Panc1 (cell line): ENCODE measurements around the gene DTNBP1.

Source experiments
- POLR2AphosphoS5 ChIP-seq: IDR thresholded peaks from 2 replicates; pipeline ENCODE4 v1.6.1; 2012; ENCODE audit warnings: mild to moderate bottlenecking, low read depth, low read length, moderate library complexity
- SIN3A ChIP-seq: IDR thresholded peaks from 2 replicates; pipeline ENCODE4 v1.6.1; 2012; ENCODE audit warnings: low read depth, mild to moderate bottlenecking, low read length, moderate library complexity, borderline replicate concordance; ENCODE audit not compliant: insufficient read depth
- TCF7L2 ChIP-seq: IDR thresholded peaks from 2 replicates; pipeline ENCODE4 v1.6.1; 2011; ENCODE audit warnings: mild to moderate bottlenecking, low read depth, low read length, inconsistent platforms
- TF ChIP-seq, protein P1 (sequence below): fragments of 450-650 bp; IDR thresholded peaks from 2 replicates; pipeline ENCODE4 v1.5.1; 2017; ENCODE audit warnings: mild to moderate bottlenecking
- TF ChIP-seq, protein P2 (sequence below), 2 experiments: IDR thresholded peaks; 2 replicates each; pipeline ENCODE4 v1.6.1; 2011 to 2012; ENCODE audit warnings: low read depth in 2 of 2, control low read depth in 1 of 2, low read length in 1 of 2, mild to moderate bottlenecking in 1 of 2, moderate library complexity in 1 of 2; ENCODE audit not compliant: insufficient read depth in 1 of 2

- TF ChIP-seq, protein P1, sequence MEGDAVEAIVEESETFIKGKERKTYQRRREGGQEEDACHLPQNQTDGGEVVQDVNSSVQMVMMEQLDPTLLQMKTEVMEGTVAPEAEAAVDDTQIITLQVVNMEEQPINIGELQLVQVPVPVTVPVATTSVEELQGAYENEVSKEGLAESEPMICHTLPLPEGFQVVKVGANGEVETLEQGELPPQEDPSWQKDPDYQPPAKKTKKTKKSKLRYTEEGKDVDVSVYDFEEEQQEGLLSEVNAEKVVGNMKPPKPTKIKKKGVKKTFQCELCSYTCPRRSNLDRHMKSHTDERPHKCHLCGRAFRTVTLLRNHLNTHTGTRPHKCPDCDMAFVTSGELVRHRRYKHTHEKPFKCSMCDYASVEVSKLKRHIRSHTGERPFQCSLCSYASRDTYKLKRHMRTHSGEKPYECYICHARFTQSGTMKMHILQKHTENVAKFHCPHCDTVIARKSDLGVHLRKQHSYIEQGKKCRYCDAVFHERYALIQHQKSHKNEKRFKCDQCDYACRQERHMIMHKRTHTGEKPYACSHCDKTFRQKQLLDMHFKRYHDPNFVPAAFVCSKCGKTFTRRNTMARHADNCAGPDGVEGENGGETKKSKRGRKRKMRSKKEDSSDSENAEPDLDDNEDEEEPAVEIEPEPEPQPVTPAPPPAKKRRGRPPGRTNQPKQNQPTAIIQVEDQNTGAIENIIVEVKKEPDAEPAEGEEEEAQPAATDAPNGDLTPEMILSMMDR: no peak
- no peak for TF ChIP-seq POLR2AphosphoS5
- TF ChIP-seq, protein P2, sequence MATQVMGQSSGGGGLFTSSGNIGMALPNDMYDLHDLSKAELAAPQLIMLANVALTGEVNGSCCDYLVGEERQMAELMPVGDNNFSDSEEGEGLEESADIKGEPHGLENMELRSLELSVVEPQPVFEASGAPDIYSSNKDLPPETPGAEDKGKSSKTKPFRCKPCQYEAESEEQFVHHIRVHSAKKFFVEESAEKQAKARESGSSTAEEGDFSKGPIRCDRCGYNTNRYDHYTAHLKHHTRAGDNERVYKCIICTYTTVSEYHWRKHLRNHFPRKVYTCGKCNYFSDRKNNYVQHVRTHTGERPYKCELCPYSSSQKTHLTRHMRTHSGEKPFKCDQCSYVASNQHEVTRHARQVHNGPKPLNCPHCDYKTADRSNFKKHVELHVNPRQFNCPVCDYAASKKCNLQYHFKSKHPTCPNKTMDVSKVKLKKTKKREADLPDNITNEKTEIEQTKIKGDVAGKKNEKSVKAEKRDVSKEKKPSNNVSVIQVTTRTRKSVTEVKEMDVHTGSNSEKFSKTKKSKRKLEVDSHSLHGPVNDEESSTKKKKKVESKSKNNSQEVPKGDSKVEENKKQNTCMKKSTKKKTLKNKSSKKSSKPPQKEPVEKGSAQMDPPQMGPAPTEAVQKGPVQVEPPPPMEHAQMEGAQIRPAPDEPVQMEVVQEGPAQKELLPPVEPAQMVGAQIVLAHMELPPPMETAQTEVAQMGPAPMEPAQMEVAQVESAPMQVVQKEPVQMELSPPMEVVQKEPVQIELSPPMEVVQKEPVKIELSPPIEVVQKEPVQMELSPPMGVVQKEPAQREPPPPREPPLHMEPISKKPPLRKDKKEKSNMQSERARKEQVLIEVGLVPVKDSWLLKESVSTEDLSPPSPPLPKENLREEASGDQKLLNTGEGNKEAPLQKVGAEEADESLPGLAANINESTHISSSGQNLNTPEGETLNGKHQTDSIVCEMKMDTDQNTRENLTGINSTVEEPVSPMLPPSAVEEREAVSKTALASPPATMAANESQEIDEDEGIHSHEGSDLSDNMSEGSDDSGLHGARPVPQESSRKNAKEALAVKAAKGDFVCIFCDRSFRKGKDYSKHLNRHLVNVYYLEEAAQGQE (IDR thresholded peaks at IDR 0.05; ENCODE audit: insufficient read depth in 1 of 2, low read depth in 2 of 2, low read length in 1 of 2): no peak
- TF ChIP-seq SIN3A: no peak
- TF ChIP-seq TCF7L2: no peak
Observed at GRCh38 chr6:15509335-15509933, 153.4 kb downstream of the DTNBP1 start.
